SK-N-SH treated with all-trans-retinoic acid at 6 μM for 48 hours (cell line): Measurements from ENCODE around the gene LRIF1.

Experiments used
- ATAC-seq: fragments of 200-7000 bp; cut with Tn5 transposase; 3 replicates; pipeline ENCODE4 v1.9.1; 2020; ENCODE audit warnings: mild to moderate bottlenecking, moderate library complexity
- ARNTL ChIP-seq: fragments of 450-650 bp; formaldehyde crosslinking; IDR thresholded peaks from 2 replicates; pipeline ENCODE4 v1.5.0; 2020; ENCODE audit warnings: low read depth, mild to moderate bottlenecking, moderate library complexity, borderline replicate concordance
- BACH2 ChIP-seq: fragments of 250-450 bp; sonication (Bioruptor Pico); IDR thresholded peaks from 2 replicates; pipeline ENCODE4 v1.9.0; 2021; ENCODE audit warnings: mild to moderate bottlenecking, borderline replicate concordance
- CREB5 ChIP-seq: fragments of 250-450 bp; sonication (Bioruptor Pico); IDR thresholded peaks from 2 replicates; pipeline ENCODE4 v1.5.1; 2020; ENCODE audit warnings: low read depth, mild to moderate bottlenecking, moderate library complexity
- CSDC2 ChIP-seq: fragments of 250-450 bp; sonication (Bioruptor Pico); IDR thresholded peaks from 2 replicates; pipeline ENCODE4 v1.5.0; 2020; ENCODE audit warnings: mild to moderate bottlenecking, moderate library complexity
- CSRNP3 ChIP-seq: fragments of 250-450 bp; sonication (Bioruptor Pico); IDR thresholded peaks from 2 replicates; pipeline ENCODE4 v1.5.1; 2021; ENCODE audit warnings: mild to moderate bottlenecking, moderate library complexity
- ESRRG ChIP-seq: fragments of 250-450 bp; sonication (Bioruptor Pico); IDR thresholded peaks from 2 replicates; pipeline ENCODE4 v1.6.1; 2021; ENCODE audit warnings: mild to moderate bottlenecking
- GLIS3 ChIP-seq: fragments of 250-450 bp; sonication (Bioruptor Pico); IDR thresholded peaks from 2 replicates; pipeline ENCODE4 v1.5.0; 2020; ENCODE audit warnings: mild to moderate bottlenecking, moderate library complexity
- ISL1 ChIP-seq: fragments of 250-450 bp; sonication (Bioruptor Pico); IDR thresholded peaks from 2 replicates; pipeline ENCODE4 v2.1.2; 2022; ENCODE audit warnings: mild to moderate bottlenecking, moderate library complexity
- OSR1 ChIP-seq: fragments of 250-450 bp; sonication (Bioruptor Pico); IDR thresholded peaks from 2 replicates; pipeline ENCODE4 v1.8.0; 2022; ENCODE audit warnings: moderate library complexity, mild to moderate bottlenecking, inconsistent platforms
- PATZ1 ChIP-seq: fragments of 250-450 bp; sonication (Bioruptor Pico); IDR thresholded peaks from 2 replicates; pipeline ENCODE4 v1.8.0; 2020; ENCODE audit warnings: mild to moderate bottlenecking, moderate library complexity, borderline replicate concordance
- POU6F1 ChIP-seq: fragments of 250-450 bp; sonication (Bioruptor Pico); IDR thresholded peaks from 2 replicates; pipeline ENCODE4 v1.8.0; 2021; ENCODE audit warnings: low read depth, mild to moderate bottlenecking, moderate library complexity, borderline replicate concordance
- PPARA ChIP-seq: fragments of 250-450 bp; sonication (Bioruptor Pico); IDR thresholded peaks from 2 replicates; pipeline ENCODE4 v1.5.0; 2020; ENCODE audit warnings: mild to moderate bottlenecking, borderline replicate concordance
- RARB ChIP-seq: fragments of 250-450 bp; sonication (Bioruptor Pico); IDR thresholded peaks from 2 replicates; pipeline ENCODE4 v1.8.0; 2021; ENCODE audit warnings: mild to moderate bottlenecking, moderate library complexity
- SNAI2 ChIP-seq: fragments of 250-450 bp; sonication (Bioruptor Pico); IDR thresholded peaks from 2 replicates; pipeline ENCODE4 v1.5.0; 2020; ENCODE audit warnings: mild to moderate bottlenecking, moderate library complexity
- TCF4 ChIP-seq: fragments of 250-450 bp; sonication (Bioruptor Pico); IDR thresholded peaks from 2 replicates; pipeline ENCODE4 v1.8.0; 2021; ENCODE audit warnings: mild to moderate bottlenecking, moderate library complexity, borderline replicate concordance
- TOX ChIP-seq: fragments of 250-450 bp; sonication (Bioruptor Pico); IDR thresholded peaks from 2 replicates; pipeline ENCODE4 v1.8.0; 2021; ENCODE audit warnings: mild to moderate bottlenecking, moderate library complexity, borderline replicate concordance
- TSHZ2 ChIP-seq: fragments of 250-450 bp; sonication (Bioruptor Pico); IDR thresholded peaks from 2 replicates; pipeline ENCODE4 v1.5.0; 2020; ENCODE audit warnings: mild to moderate bottlenecking, moderate library complexity
- ZC3H10 ChIP-seq: fragments of 250-450 bp; sonication (Bioruptor Pico); IDR thresholded peaks from 2 replicates; pipeline ENCODE4 v1.5.1; 2021; ENCODE audit warnings: mild to moderate bottlenecking, moderate library complexity
- ZFP3 ChIP-seq: fragments of 250-450 bp; sonication (Bioruptor Pico); IDR thresholded peaks from 2 replicates; pipeline ENCODE4 v1.5.0; 2020; ENCODE audit warnings: mild to moderate bottlenecking, moderate library complexity
- ZFP30 ChIP-seq: fragments of 450-650 bp; formaldehyde crosslinking; IDR thresholded peaks from 2 replicates; pipeline ENCODE4 v1.5.0; 2022; ENCODE audit warnings: mild to moderate bottlenecking, moderate library complexity
- ZNF565 ChIP-seq: fragments of 450-650 bp; formaldehyde crosslinking; conservative IDR thresholded peaks from 2 replicates; pipeline ENCODE4 v1.5.0; 2020; ENCODE audit warnings: low read depth, mild to moderate bottlenecking, moderate library complexity
- ZNF70 ChIP-seq: fragments of 450-650 bp; formaldehyde crosslinking; IDR thresholded peaks from 2 replicates; pipeline ENCODE4 v1.5.0; 2020; ENCODE audit warnings: mild to moderate bottlenecking, moderate library complexity
- ZNF8 ChIP-seq: fragments of 450-650 bp; formaldehyde crosslinking; IDR thresholded peaks from 2 replicates; pipeline ENCODE4 v1.5.0; 2020; ENCODE audit warnings: mild to moderate bottlenecking, moderate library complexity

Gene LRIF1

GRCh38 chr1:110963691-110964454 is at the start of gene LRIF1:
Gene LRIF1, minus strand, starts transcription at chr1:110963922. Its CDS starts 234 bp downstream, at chr1:110963688.
- ATAC-seq = peak; percentile 99
- TF ChIP-seq PPARA (CRISPR knock-in tag) = peak; percentile 70; the same call in 1 of the 2 replicates
- TF ChIP-seq ISL1 = no peak
- TF ChIP-seq ZFP3 (CRISPR knock-in tag) = peak; percentile 53; the same call in 1 of the 2 replicates
- TF ChIP-seq POU6F1 (CRISPR knock-in tag) = no peak
- no peak for TF ChIP-seq TCF4 (CRISPR knock-in tag)
- 0 out of 2 replicates have a peak, but pooled peaks have one; percentile 34 for TF ChIP-seq TSHZ2
- TF ChIP-seq RARB (CRISPR knock-in tag) = 0 out of 2 replicates have a peak, but pooled peaks have one; percentile 56
- TF ChIP-seq ZNF8 (CRISPR knock-in tag) = peak; percentile 50; the same call in 1 of the 2 replicates
- TF ChIP-seq ZC3H10 (CRISPR knock-in tag) = no peak
- no peak for TF ChIP-seq ZFP30
- TF ChIP-seq CSRNP3 = no peak
- no peak for TF ChIP-seq OSR1 (CRISPR knock-in tag)
- TF ChIP-seq CREB5 = no peak
- TF ChIP-seq TOX (CRISPR knock-in tag) = no peak
- TF ChIP-seq ZNF70 (CRISPR knock-in tag) = no peak; the same call in 1 of the 2 replicates
- peak; percentile 64; the same call in 1 of the 2 replicates for TF ChIP-seq SNAI2
- TF ChIP-seq CSDC2 (CRISPR knock-in tag) = no peak
- TF ChIP-seq ARNTL (CRISPR knock-in tag) = no peak
- no peak for TF ChIP-seq ZNF565 (CRISPR knock-in tag)
- no peak for TF ChIP-seq PATZ1 (CRISPR knock-in tag)
- no peak for TF ChIP-seq GLIS3 (CRISPR knock-in tag)
- no peak for TF ChIP-seq ESRRG (CRISPR knock-in tag)

- ATAC-seq = no peak
- TF ChIP-seq ZNF8 (CRISPR knock-in tag) (no peak), BACH2 (CRISPR knock-in tag) (no peak), GLIS3 (CRISPR knock-in tag) (no peak), TSHZ2 (no peak), PATZ1 (CRISPR knock-in tag) (no peak), CSRNP3 (no peak), OSR1 (CRISPR knock-in tag) (no peak), CSDC2 (CRISPR knock-in tag) (no peak), ZNF565 (CRISPR knock-in tag) (no peak), SNAI2 (no peak), PPARA (CRISPR knock-in tag) (no peak), ARNTL (CRISPR knock-in tag) (no peak)
Observed at GRCh38 chr1:111008031-111008430, 44.3 kb upstream of the LRIF1 start.
